Mucosa of gallbladder (tissue), 1 donor: Measurements from ENCODE around the gene BAHCC1. TPM values are rescaled to one million over a fixed set of nuclear protein-coding genes. Genes with fewer than 3 reads are reported as not detected.
A peak's percentile ranks its signal among the peaks of the same experiment; 100 is the strongest.
"Not testable (repeated sequence)": the region's sequence is repeated elsewhere in the genome, so short reads cannot be mapped to it uniquely, and the experiment has no call there.

Source experiments
- DNase-seq: peaks from one replicate; pipeline ENCODE4 v3.0.0-alpha.2; 2020; ENCODE audit warnings: low spot score
- total RNA-seq: library from RNA; stranded (reverse); gene quantifications from one replicate; pipeline ENCODE4 v1.2.1, GENCODE V29; 2021
- donor health status: DM: no; HTN: no; CAD: no.

BAHCC1 gene
- total RNA-seq, 1 donor from 2014 or later: 77.4 TPM

- DNase-seq: no peak
Measured at GRCh38 chr17:81413497-81414135, 18.4 kb downstream of the BAHCC1 start.

- DNase-seq: no peak
Measured at GRCh38 chr17:81414756-81415516, 19.7 kb downstream of the BAHCC1 start.

- no peak for DNase-seq
Measured at GRCh38 chr17:81415681-81416080, 20.4 kb downstream of the BAHCC1 start.

GRCh38 chr17:81416612-81417011 is 21.4 kb downstream of the BAHCC1 start:
- no peak for DNase-seq

DNA sequence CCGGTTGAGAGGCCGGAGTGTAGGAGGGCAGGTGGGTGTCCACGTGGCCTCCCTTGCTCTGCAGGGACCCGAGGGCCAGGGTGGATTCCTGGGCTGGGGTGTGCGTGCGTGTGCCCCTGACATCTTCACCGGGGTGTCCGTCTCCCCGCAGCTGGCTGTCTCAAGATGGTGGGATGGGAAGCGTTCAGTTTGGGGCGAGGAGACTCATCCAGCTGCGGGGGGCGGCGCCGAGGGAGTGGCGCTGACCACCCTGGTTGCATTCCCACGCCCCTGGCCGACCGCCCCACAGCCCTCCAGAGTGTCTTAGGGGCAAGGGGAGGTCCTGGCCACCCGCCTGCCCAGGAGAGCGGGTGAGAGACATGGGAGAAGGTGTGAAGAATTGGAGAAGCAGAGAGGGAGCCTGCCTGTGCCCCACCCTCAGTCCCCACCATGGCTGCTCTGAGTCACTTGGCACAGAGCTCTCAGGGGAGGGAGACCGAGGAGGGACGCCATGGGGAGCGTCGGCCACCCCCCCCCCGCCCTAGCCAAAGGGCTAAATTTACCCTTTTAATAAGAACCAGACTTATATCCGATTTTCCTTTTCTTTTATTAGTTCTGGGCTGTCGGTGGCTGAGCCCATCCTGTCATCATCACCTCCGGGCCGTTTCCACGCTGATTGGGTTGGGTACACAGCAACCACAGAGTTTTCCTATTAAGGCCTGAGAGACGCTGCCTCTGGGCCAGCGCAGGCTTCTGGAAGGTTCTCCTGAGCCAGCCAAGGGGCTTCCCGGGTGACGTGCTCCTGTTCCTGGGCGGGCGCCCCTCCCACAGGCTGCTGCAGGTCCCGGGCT is 22.0 kb downstream of the BAHCC1 start:
- DNase-seq: no peak

DNA sequence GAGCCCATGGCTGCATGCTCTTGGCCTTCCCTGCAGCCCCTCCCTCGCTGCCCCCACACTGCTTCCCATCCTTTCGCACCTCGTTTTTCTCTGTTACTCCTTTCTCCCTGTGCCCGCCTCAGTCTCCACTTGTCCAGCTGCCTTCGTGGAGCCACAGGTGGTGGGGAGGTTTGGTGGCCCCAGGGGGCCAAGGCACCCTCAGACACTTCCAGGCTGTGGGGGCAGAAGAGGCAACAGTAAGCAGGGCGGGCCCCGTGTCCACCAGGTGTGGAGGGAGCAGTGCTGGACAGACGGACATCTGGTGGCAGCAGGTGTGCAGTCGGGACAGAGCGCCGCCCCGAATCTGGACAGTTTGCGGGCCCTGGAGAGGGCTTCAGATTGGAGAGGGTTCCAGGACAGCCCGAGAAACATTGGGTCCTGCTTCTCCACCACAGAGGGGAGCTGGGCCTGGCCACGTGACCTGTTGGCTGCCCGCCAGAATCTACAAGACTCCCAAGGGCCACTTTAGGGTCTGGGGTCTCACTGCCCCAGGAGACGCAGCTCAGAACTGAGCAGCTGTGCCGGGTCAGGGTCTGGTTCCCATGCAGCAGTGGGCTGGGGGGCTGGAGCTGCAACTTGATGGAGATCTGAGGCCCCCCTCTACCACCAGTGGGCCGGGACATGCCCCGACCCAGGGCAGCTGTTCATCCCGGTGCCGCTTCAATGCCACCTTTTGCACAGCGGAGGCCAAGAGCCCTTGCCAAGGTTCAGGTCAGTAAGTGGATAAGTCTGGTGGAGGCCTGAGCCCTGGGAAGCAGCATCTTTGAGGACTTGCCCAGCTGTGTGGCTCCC is 22.8 kb downstream of the BAHCC1 start:
- DNase-seq: no peak

GRCh38 chr17:81418710-81419318 is 23.6 kb downstream of the BAHCC1 start:
- no peak for DNase-seq

- DNase-seq: peak; percentile 69
Measured at GRCh38 chr17:81419319-81419885, 24.1 kb downstream of the BAHCC1 start.

GRCh38 chr17:81419886-81420768 is 24.9 kb downstream of the BAHCC1 start:
- peak; percentile 59 for DNase-seq

- peak; percentile 61 for DNase-seq
Measured at GRCh38 chr17:81420769-81421462, 25.7 kb downstream of the BAHCC1 start.

GRCh38 chr17:81422776-81423697 is 27.8 kb downstream of the BAHCC1 start:
- DNase-seq: peak; percentile 65

GRCh38 chr17:81423698-81424071 is 28.4 kb downstream of the BAHCC1 start:
- no peak for DNase-seq

DNA sequence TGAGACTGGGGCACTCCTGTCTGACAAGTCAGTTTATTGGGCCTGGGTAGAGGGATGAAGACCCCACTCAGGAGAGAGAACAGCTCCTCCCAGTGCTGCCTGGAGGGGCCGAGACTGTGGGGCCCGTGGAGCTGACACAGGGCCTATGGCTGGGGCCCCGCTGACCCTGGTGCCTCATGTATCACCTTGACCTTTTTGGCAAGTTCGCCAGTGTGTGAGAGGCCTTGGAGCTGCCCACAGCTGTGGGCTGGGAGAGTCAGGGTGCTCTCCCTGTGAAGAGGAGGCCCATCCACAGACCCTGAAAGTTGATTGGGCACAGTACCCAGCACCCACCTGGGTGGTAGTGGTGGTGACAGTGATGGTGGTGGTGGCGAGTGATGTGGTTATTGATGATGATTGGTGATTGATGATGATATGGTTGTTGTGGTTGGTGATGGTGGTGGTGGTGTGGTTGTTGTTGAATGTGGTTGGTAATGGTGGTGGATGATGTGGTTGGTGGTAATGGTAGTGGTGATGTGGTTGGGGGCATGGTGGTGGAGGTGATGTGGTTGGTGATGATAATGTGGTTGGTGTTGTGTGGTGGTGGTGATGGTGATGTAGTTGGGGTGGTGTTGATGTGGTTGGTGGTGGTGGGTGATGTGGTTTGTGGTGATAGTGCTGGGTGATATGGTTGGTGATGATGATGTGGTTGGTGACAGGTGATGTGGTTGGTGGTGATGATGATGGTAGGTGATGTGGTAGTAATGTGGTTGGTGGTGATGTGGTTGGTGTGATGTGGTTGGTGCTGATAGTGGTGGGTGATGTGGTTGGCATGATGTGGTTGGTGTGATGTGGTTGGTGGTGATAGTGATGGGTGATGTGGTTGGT is 29.1 kb downstream of the BAHCC1 start:
- DNase-seq: no peak

DNA sequence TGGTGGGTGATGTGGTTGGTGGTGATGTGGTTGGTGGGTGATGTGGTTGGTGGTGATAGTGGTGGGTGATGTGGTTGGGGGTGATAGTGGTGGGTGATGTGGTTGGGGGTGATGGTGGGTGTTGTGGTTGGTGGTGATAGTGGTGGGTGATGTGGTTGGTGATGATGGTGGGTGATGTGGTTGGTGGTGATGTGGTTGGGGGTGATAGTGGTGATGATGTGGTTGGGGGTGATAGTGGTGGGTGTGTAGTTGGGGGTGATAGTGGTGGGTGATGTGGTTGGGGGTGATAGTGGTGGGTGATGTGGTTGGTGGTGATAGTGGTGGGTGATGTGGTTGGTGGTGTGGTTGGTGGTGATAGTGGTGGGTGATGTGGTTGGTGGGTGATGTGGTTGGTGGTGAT is 29.8 kb downstream of the BAHCC1 start:
- not testable (repeated sequence) for DNase-seq

- not testable (repeated sequence) for DNase-seq
Measured at GRCh38 chr17:81425716-81426392, 30.6 kb downstream of the BAHCC1 start.

DNA sequence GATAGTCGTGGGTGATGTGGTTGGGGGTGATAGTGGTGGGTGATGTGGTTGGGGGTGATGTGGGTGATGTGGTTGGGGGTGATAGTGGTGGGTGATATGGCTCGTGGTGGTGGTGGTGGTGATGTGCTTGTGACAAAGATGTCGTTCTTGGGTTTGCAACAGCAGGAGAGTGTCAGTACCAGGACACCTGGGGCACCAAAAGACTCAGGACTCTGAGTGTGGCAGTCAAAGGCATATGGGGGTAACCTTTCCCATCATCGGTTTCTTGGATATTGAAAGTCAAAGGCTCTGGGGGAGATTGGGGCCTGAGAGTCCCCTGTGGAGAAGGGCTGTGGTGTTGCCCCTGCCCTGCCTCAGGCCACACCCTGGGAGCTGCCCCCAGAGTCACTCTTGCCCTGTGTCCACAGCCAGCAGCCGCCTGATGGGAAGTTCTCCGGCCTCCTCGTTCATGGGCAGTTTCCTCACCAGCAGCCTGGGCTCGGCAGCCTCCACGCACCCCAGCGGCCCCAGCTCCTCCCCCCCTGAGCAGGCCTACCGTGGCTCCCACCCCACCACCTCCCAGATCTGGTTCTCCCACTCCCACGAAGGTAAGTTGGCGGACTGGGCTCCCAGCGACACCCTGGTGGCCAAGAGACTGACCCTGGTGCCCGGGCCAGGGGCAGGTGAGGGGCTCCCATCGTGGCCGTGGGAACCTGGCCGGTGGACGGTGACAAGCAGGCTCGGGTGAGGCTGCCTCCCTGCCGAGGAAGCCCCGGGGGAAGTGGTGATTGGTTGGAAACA is 31.3 kb downstream of the BAHCC1 start:
- DNase-seq: no peak
